CD4-positive, alpha-beta T cell treated with Interleukin-17A for 4 hours (primary cell): Measurements from ENCODE around the gene TRIM62.

ENCODE experiments used
- DNase-seq: peaks from one replicate; pipeline ENCODE4 v3.0.0-alpha.2; 2020; ENCODE audit warnings: mixed read lengths

Gene TRIM62

GRCh38 chr1:33181921-33182341, at the start of gene TRIM62:
Gene TRIM62 (minus strand): TSS chr1:33182043. CDS start chr1:33181432, 611 bp downstream.
- peak; percentile 83 for DNase-seq

GRCh38 chr1:33231166-33231565, 49.3 kb upstream of the TRIM62 start:
- no peak for DNase-seq

DNA sequence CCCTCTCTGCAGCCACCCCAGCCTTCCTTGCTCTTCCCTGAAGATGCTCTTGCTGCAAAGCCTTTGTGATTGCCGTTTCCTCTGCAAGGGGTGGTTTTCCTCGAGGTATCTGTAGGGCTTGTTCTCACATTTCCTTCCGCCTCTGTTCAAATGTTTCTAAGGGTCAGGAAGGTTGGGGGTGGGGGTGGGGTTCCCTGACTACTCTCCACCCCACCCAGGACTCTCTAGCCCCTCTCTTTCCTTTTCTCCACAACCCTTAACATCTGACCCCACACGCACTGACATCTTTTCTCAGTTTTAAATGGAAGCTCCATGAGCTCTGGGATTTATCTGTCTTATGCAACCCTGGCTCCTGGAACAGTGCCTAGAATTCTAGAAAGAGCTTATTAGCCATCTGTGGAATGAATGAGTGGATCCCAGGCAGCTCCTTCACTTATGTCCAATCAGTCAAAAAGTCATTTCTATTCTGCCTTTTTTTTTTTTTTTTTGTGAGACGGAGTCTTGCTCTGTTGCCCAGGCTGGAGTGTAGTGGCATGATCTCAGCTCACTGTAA, 47.2 kb upstream of the TRIM62 start:
- no peak for DNase-seq

GRCh38 chr1:33225586-33225985, 43.7 kb upstream of the TRIM62 start:
- DNase-seq = no peak

DNA sequence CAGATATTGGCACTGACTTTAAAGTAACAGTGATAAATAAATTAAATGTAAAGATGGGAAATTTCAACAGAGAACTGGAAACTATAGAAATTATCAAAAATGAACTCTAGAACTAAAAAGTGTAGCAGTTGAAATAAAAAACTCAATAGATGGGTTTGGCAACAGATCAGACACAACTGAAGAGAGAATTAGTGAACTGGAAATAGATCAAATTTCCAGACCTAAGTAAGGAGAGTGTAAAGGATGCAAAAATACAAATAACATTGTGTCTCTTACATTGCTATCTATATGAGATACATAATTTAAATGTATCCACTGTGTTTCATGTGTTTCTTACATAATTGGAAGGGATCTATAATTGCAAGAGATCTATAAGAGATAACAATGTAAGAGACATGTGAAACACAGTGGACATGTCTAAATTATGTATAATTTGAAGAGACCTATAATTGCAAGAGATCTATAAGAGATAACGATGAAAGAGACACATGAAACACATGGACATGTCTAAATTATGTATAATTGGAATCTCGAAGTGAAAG, 42.4 kb upstream of the TRIM62 start:
- DNase-seq = no peak

DNA sequence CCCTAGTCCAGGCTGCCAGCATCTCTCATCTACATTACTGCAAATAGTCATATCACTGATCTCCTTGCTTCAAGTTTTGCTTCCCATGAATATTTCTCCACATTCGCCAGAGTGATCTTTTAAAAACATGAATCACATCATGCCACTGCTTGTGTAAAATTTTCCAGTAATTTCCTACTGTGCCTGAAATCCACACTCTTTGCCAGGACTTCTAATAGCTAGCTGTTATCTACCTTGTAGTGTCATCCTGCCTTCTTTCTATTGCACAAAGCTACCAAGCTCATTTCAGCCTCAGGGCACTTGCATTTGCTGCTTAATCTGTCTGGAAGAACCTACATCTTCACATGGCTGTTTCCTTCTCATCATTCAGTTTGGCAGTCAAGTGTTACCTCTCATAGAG, 40.5 kb upstream of the TRIM62 start:
- DNase-seq = no peak

GRCh38 chr1:33221385-33221758, 39.5 kb upstream of the TRIM62 start:
- DNase-seq = no peak

- no peak for DNase-seq
Observed at GRCh38 chr1:33220676-33221384, 39.0 kb upstream of the TRIM62 start.

DNA sequence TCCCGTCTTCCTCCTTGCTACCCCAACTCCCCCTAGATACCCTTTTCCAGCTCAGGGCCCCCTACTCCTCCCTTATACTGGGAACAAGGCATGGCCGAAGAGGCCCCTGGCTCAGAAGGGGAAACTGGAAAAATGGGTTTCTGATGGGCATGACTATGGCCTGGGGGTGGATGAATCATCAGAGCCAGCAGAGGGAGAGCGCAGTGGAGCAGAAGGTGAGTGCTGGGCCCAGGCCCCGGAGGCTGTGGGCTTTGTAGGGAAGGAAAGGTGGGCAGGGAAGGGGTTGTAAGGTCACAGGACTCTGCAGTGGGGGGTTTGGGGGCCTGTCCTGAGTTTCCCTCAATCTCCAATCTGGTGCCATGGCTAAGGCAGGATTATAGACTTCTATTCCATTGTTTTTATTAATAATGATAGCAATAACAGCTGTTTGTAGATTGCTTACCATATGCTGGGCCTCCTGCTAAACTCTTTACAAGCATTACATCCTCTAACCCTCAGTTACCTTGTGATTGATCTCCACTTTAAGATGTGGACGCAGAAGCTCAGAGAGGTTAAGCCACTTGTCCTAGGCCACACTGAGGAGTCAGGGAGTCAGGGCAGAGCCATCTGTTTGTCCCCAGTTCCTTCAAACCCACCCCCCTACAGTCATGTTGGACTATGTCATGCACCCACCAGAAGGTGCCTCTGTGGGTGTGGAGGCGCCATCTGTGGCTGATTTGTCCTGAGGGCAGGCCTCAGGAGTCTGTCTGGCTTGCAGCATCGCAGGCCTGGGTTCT, 38.2 kb upstream of the TRIM62 start:
- DNase-seq = no peak

DNA sequence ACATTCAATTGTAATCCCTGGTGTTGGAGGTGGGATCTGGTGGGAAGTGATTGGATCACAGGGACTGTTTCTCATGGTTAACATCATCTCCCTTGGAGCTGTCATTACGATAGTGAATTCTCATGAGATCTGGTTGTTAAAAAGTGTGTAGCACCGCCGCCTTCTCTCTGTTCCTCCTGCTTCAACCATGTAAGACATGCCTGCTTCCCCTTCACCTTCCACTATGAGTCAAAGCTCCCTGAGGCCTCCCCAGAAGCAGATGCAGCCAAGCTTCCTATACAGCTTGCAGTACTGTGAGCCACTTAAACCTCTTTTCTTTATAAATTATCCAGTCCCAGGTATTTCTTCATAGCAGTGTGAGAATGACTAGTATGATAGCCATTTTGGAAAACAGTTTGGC, 30.1 kb upstream of the TRIM62 start:
- no peak for DNase-seq

DNA sequence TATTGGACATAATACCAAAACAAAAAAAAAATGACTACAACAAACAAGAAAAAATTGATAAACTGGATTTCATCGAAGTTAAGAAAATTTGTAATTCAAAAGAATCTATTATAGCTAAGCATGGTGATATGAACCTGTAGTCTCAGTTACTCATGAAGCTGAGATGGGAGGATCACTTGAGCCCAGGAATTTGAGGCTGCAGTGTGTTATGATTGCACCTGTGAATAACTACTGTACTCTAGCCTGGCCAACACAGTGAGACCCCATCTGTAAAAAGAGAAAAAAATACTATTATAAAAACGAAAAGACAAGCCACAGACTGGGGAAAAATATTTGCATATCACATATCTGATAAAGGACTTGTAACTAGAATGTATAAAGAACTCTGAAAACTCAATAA, 24.5 kb upstream of the TRIM62 start:
- DNase-seq = no peak

DNA sequence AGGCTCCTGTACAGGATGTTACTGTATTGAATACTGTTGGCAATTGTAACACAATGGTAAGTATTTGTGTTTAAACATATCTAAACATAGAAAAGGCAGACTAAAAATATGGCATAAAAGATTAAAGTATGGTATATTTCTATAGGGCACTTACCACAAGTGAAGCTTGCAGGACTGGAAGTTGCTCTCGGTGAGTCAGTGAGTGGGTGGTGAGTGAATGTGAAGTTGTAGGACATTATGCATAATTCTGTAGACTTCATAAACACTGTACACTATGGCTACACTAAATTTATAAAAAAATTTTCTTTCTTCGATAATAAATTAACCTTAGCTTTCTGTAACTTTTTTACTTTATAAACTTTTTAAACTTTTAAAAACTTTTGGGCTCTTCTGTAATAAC, 13.7 kb upstream of the TRIM62 start:
- DNase-seq = no peak

DNA sequence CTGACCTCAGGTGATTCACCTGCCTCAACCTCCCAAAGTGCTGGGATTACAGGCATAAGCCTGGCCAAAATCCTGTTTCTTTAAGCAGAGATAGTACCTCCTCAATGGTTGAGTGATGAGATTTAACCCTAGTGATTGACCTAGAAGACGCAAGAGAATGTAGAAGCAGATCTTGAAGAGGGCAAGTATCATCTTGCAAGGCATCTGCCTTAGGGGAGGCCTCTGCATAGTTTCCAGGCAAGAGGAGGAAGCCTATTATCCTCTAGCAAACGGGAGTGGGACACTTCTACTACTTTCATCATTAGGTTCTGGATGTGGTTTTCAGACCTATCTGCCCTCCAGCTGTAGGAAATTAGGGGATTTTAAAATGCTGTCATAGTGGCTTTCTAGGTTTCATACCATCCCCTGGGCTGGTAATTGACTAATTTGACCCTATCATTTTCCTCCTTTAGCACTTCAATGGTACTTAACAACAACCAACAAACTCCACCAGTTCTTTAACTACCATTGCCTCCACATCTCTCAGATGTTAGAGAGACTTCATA, 10.0 kb upstream of the TRIM62 start:
- no peak for DNase-seq

GRCh38 chr1:33190701-33191100, 8.9 kb upstream of the TRIM62 start:
- no peak for DNase-seq

GRCh38 chr1:33188572-33189275, 6.9 kb upstream of the TRIM62 start:
- no peak for DNase-seq

- no peak for DNase-seq
Observed at GRCh38 chr1:33186936-33187335, 5.1 kb upstream of the TRIM62 start.

DNA sequence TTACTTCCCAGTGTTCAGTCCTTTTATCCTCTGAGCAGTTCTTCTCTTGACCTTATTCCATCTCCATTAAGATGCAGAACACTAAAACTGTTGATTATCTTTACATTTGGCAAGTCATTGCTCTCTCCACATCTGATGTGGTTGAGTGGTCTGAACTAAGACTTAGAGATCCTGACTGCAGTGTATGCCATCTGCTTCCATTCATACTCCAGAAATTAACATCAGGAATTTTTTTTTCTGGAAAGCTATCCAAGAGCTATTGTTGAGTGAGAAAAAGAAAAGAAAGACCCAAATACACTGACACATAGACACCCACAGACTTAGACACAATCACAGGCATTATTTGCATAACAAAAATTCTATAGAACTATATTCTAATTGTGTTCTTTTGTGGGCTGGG, 3.7 kb upstream of the TRIM62 start:
- DNase-seq = no peak

DNA sequence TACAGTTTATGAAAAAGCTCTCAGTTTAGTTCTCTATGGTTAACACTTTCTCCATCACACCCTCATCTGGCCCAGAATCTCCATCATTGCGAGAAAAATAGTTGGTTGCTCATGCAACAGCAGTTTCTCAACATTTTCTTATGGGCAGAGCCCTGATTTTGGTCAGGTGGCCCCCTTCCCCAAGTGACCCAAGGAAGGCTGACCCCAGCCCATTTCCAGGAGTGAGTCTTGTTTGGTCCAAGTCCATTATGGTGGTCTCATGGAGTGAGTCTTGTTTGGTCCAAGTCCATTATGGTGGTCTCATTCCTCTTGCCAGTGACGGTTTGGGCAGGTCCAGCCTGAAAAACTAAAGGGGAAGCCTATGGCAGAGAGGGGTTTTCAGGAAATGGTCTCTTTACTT, 1.5 kb upstream of the TRIM62 start:
- DNase-seq = no peak

GRCh38 chr1:33182896-33183295, 1.1 kb upstream of the TRIM62 start:
- DNase-seq = no peak

DNA sequence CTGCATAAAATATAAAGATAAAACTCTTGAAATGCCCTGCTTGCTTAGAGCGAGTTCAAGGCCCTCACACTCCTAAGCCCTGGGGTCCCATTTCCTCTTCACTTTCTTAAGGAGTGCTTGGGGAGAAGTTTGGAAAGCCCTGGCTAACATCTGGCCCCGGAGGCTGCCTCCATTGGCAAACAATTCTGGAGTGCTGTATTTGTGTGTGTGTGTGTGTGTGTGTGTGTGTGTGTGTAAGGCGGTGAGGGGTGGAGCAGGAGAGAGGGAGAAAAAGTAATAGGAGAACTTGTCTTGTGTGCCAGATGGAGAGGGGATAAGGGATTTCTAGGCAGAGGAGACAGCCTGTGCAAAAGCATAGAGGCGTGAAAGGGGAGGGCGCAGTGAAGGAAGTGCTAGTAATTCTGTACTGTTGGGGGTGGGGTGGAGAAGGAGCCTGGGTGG, 578 bp upstream of the TRIM62 start:
- no peak for DNase-seq

DNA sequence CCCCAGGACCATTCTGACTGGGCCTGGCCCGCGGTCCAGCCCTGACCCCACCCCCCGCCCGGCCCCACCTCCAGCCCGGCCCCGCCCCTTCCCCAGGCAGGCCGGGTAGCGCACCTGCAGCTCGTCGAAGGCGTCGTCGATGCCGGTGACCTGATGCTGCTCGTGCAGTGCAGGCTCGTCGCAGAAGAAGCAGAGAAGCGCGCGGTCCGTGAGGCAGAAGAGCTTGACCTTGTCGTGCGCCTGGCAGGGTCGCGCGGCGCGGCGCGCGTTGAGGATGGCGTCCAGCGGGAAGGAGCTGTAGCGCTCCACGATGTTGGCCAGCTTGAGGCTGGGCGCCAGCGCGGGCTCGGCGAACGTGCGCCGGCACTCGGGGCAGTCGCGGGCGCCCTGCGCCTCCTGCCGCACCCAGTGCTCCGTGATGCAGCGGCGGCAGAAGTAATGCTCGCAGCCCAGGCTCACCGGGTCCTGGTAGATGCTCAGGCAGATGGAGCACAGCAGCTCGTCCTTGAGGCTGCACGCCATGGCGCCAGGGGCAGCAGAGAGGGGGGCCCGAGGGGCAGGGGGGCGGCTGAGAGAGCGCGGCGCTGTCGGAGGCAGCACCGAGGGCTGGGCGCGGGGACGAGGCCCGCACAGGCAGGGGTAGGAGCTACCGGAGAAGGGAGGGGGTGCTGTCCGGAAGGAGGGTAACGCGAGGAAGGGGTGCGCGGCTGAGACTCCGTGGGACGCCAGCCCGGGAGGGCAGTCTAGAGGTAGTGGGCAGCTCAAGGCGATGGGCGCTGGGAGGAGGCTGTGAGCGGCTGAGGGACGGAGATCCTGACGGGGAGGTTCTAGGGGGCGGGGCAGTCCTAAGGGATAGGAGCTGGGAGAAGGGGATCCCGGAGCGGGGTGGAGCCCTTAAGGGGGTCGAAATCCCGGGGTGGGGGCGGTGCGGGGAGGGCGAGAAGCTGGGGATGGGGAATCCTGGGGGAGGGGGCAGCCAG, 642 bp downstream of the TRIM62 start:
- peak; percentile 46 for DNase-seq
